Mesothelial cell of epicardium (in vitro differentiated cells): ENCODE results near the gene SEC14L1. TPM values are rescaled to one million over a fixed set of nuclear protein-coding genes. Genes with fewer than 3 reads are reported as not detected.
"Not testable (repeated sequence)": the region's sequence is repeated elsewhere in the genome, so short reads cannot be mapped to it uniquely, and the experiment has no call there.

Experiments
- DNase-seq, 2 experiments: peaks; one replicate each; pipeline ENCODE4 v3.0.0; 2021; ENCODE audit warnings: low spot score in 2 of 2; ENCODE audit not compliant: unreplicated experiment in 2 of 2
- H3K27ac Mint-ChIP-seq: 2 replicates; pipeline ENCODE4 v1.8.0; 2021; ENCODE audit warnings: mixed read lengths
- H3K27me3 Mint-ChIP-seq: 2 replicates; pipeline ENCODE4 v1.8.0; 2021; ENCODE audit warnings: low read depth, mixed read lengths
- H3K36me3 Mint-ChIP-seq: 2 replicates; pipeline ENCODE4 v1.8.0; 2021; ENCODE audit warnings: mixed read lengths
- H3K4me1 Mint-ChIP-seq: 2 replicates; pipeline ENCODE4 v1.8.0; 2021; ENCODE audit warnings: mixed read lengths
- H3K4me3 Mint-ChIP-seq: 2 replicates; pipeline ENCODE4 v1.8.0; 2021; ENCODE audit warnings: mild to moderate bottlenecking, moderate library complexity, mixed read lengths
- H3K9me3 Mint-ChIP-seq: 2 replicates; pipeline ENCODE4 v1.8.0; 2021; ENCODE audit warnings: mixed read lengths
- CTCF ChIP-seq: fragments of 200-600 bp; sonication (generic); IDR thresholded peaks from one replicate; pipeline ENCODE4 v1.5.0; 2021; ENCODE audit warnings: antibody characterized with exemption; ENCODE audit not compliant: unreplicated experiment
- total RNA-seq: library from RNA; stranded (reverse); gene quantifications from 3 replicates; pipeline ENCODE4 v1.2.1, GENCODE V29; 2021

Gene SEC14L1
- total RNA-seq, 1 donor from 2014 or later, result 47.6 TPM

GRCh38 chr17:77132411-77133086 is 8.2 kb upstream of the SEC14L1 start:
- Mint-ChIP-seq H3K9me3 (peaks cover 11% of the 10 kb centered on the region), H3K27ac (no peak overlapping the region), H3K36me3 (peaks cover 2% of the 10 kb centered on the region), H3K4me1 (peaks cover 13% of the 10 kb centered on the region), H3K27me3 (peaks cover 3% of the 10 kb centered on the region), H3K4me3 (no peak overlapping the region)
- no peak for DNase-seq
- TF ChIP-seq CTCF, result no peak

- Mint-ChIP-seq H3K9me3 (peaks cover 17% of the 10 kb centered on the region), H3K36me3 (peaks cover 8% of the 10 kb centered on the region), H3K4me3 (no peak overlapping the region), H3K27ac (no peak overlapping the region), H3K4me1 (peaks cover 13% of the 10 kb centered on the region), H3K27me3 (peaks cover 3% of the 10 kb centered on the region)
- no peak for DNase-seq
- TF ChIP-seq CTCF, result no peak
Observed at GRCh38 chr17:77133087-77133638, 7.6 kb upstream of the SEC14L1 start.

- no peak for TF ChIP-seq CTCF
- DNase-seq, result no peak
- Mint-ChIP-seq H3K27ac (no peak overlapping the region), H3K9me3 (peaks cover 17% of the 10 kb centered on the region), H3K4me1 (peaks cover 8% of the 10 kb centered on the region), H3K27me3 (peaks cover 3% of the 10 kb centered on the region), H3K4me3 (no peak overlapping the region), H3K36me3 (peaks cover 9% of the 10 kb centered on the region)
Observed at GRCh38 chr17:77136420-77136767, 4.4 kb upstream of the SEC14L1 start.

- peaks cover 10% of the 10 kb centered on the region for H3K4me1 Mint-ChIP-seq
- H3K27ac Mint-ChIP-seq, result no peak overlapping the region
- no peak for TF ChIP-seq CTCF
- peaks cover 17% of the 10 kb centered on the region for H3K9me3 Mint-ChIP-seq
- peaks cover 9% of the 10 kb centered on the region for H3K36me3 Mint-ChIP-seq
- no peak overlapping the region for H3K4me3 Mint-ChIP-seq
- H3K27me3 Mint-ChIP-seq, result peaks cover 3% of the 10 kb centered on the region
- no peak for DNase-seq
Observed at GRCh38 chr17:77137111-77137510, 3.7 kb upstream of the SEC14L1 start.

GRCh38 chr17:77137886-77138285 is 2.9 kb upstream of the SEC14L1 start:
- not testable (repeated sequence) for H3K4me3 Mint-ChIP-seq, H3K36me3 Mint-ChIP-seq, H3K27ac Mint-ChIP-seq, H3K27me3 Mint-ChIP-seq, DNase-seq
- Mint-ChIP-seq H3K9me3 (peaks cover 17% of the 10 kb centered on the region), H3K4me1 (peaks cover 10% of the 10 kb centered on the region)

- DNase-seq, result peak; percentile 99 to 100
- H3K4me1 Mint-ChIP-seq, result peaks cover 13% of the 10 kb centered on the region
- H3K27me3 Mint-ChIP-seq, result no peaks in the 10 kb centered on the region
- TF ChIP-seq CTCF, result no peak
- H3K4me3 Mint-ChIP-seq, result peak overlapping the region; percentile 67
- H3K27ac Mint-ChIP-seq, result peak overlapping the region; percentile 79
- H3K9me3 Mint-ChIP-seq, result peaks cover 17% of the 10 kb centered on the region
- H3K36me3 Mint-ChIP-seq, result peaks cover 14% of the 10 kb centered on the region
Observed at GRCh38 chr17:77140166-77140877, 447 bp upstream of the SEC14L1 start.
